Tibial nerve (tissue), 4 donors: ENCODE measurements around the gene PJA1. TPM values are rescaled to one million over a fixed set of nuclear protein-coding genes. Genes with fewer than 3 reads are reported as not detected.

Experiments used
- DNase-seq, 2 donors: peaks; one replicate each; pipeline ENCODE4 v3.0.0-alpha.2; 2019; ENCODE audit warnings: low spot score in 2 of 2
- H3K27ac ChIP-seq, 4 donors: fragments of 200-600 bp; sonication (generic) in 3 of 4; one replicate each; pipeline ENCODE4 v1.5.1; 2017 to 2019; ENCODE audit warnings: mild to moderate bottlenecking in 1 of 4
- H3K27me3 ChIP-seq, 2 donors: fragments of 200-600 bp; sonication (generic) in 1 of 2; one replicate each; pipeline versions ENCODE4 v1.5.1 to v1.6.0; 2017 to 2019
- H3K36me3 ChIP-seq, 3 donors: fragments of 200-600 bp; sonication (generic); one replicate each; pipeline ENCODE4 v1.5.1; 2018 to 2019
- H3K4me1 ChIP-seq, 4 donors: fragments of 200-600 bp; sonication (generic) in 3 of 4; one replicate each; pipeline ENCODE4 v1.5.1; 2017 to 2019
- H3K4me3 ChIP-seq, 4 donors: fragments of 200-600 bp; sonication (generic) in 3 of 4; one replicate each; pipeline ENCODE4 v1.5.1; 2017 to 2019; ENCODE audit warnings: mild to moderate bottlenecking in 1 of 4, moderate library complexity in 1 of 4
- H3K9me3 ChIP-seq, 4 donors: fragments of 200-600 bp; sonication (generic) in 3 of 4; one replicate each; pipeline ENCODE4 v1.5.1; 2017 to 2019
- EP300 ChIP-seq, 2 donors: sonication (generic); formaldehyde crosslinking; IDR thresholded peaks; one replicate each; pipeline ENCODE4 v1.6.1; 2017; ENCODE audit warnings: antibody characterized with exemption in 2 of 2, mild to moderate bottlenecking in 1 of 2
- POLR2A ChIP-seq, 2 donors: fragments of 450-650 bp; IDR thresholded peaks; one replicate each; pipeline ENCODE4 v1.6.1; 2017; ENCODE audit warnings: antibody characterized with exemption in 2 of 2, mild to moderate bottlenecking in 2 of 2, moderate library complexity in 2 of 2
- whole genome bisulfite sequencing, 2 donors: methylation state at CpG; one replicate each; pipeline ENCODE4 v1.1.5; 2018; 5-methylcytosine and 5-hydroxymethylcytosine counted together
- total RNA-seq, 4 donors: library from RNA; depleted of rRNA; stranded (reverse); fragments of >200 nt; gene quantifications; one replicate each; pipeline ENCODE4 v1.1.0, GENCODE V29; 2016
- TF ChIP-seq, protein P1 (sequence below), 5 experiments: fragments of 200-600 bp in 3 of 5; fragments of 450-650 bp in 2 of 5; sonication (generic) in 3 of 5; IDR thresholded peaks; one replicate each; pipeline ENCODE4 v1.5.1; 2016 to 2019; ENCODE audit warnings: antibody characterized with exemption in 5 of 5, mild to moderate bottlenecking in 3 of 5, moderate library complexity in 2 of 5

PJA1 gene
- total RNA-seq, 4 donors from 2014 or later = 22.8 to 45.0 (median 32.7) TPM

DNA sequence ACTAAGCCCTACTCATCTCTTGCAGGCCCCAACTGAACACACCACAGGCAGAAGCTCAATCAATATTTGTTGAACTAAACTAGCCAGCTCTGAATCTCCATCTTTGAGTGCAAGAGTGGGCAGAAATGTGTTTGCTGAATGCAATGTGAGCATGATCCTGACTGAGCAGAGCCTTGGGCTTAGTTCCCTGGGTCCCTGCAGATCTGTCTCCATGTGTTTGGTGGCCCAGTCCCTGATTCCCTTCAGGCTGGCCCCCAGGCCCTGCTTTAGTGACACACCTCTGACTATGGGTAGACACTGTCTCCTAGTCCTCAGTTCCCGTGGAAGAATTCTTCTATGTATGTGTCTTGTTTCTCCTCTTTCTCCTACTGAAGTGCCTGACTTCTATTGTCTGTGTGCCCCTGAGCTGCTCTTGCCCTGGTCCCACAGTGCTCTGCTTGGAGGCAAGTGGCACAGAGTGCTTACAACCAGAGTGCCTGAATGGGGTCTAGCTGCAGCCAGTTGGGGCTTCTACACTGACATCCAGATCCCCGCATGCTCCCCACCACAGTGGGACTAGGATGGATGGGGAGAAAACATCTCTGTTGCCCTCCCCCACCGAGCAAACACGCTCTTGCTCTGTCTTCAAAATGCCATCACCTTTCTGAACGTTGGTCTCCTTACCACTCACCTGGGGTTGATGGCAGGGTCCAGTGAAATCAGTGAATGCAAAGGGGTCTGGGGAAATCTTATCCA is 9.3 kb downstream of the PJA1 start:
- Histone ChIP-seq H3K27me3 (peaks cover 0 to 15% of the 10 kb centered on the region in 2 donors), H3K4me3 (no peak overlapping the region), H3K36me3 (no peaks in the 10 kb centered on the region), H3K4me1 (peaks cover 0 to 33% (median 5%) of the 10 kb centered on the region in 4 donors), H3K9me3 (no peaks in the 10 kb centered on the region), H3K27ac (no peak overlapping the region)
- TF ChIP-seq POLR2A (IDR thresholded peaks at IDR 0.05) = no peak
- TF ChIP-seq, protein P1, sequence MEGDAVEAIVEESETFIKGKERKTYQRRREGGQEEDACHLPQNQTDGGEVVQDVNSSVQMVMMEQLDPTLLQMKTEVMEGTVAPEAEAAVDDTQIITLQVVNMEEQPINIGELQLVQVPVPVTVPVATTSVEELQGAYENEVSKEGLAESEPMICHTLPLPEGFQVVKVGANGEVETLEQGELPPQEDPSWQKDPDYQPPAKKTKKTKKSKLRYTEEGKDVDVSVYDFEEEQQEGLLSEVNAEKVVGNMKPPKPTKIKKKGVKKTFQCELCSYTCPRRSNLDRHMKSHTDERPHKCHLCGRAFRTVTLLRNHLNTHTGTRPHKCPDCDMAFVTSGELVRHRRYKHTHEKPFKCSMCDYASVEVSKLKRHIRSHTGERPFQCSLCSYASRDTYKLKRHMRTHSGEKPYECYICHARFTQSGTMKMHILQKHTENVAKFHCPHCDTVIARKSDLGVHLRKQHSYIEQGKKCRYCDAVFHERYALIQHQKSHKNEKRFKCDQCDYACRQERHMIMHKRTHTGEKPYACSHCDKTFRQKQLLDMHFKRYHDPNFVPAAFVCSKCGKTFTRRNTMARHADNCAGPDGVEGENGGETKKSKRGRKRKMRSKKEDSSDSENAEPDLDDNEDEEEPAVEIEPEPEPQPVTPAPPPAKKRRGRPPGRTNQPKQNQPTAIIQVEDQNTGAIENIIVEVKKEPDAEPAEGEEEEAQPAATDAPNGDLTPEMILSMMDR (IDR thresholded peaks at IDR 0.05) = no peak
- no peak for TF ChIP-seq EP300 (IDR thresholded peaks at IDR 0.05)
- 65 to 75% methylated on average over 5 of the region's 5 CpGs for WGBS, 2 donors
- DNase-seq = no peak

DNA sequence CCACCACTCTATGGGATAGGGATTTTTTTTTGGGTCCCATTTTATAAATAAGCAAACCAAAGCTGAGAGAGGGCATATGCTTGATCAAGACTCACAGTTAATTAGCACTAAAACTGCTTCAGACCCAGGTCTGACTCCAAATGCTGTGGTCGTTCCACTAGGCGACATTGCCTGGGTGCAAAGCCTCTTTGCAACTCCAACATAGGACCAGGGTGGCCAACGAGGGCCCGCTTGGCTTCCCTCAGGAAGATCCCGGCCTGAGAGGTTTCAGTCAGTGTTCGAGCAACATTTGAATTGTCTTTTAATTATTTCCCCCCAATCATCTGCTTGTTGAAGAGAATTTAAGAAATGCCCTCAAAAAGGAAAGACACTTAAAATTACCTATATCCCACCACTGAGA is 11.2 kb downstream of the PJA1 start:
- H3K4me3 ChIP-seq = no peak overlapping the region
- H3K9me3 ChIP-seq = no peaks in the 10 kb centered on the region
- 75 to 93% methylated on average over 4 to 6 of the region's 6 CpGs for WGBS, 2 donors
- peaks cover 0 to 22% of the 10 kb centered on the region in 2 donors for H3K27me3 ChIP-seq
- H3K36me3 ChIP-seq = no peaks in the 10 kb centered on the region
- TF ChIP-seq EP300 (IDR thresholded peaks at IDR 0.05) (no peak), POLR2A (IDR thresholded peaks at IDR 0.05) (no peak)
- TF ChIP-seq, protein P1 (IDR thresholded peaks at IDR 0.05) = no peak
- peak overlapping the region in 2 of 4 donors; percentile 17 to 32 for H3K27ac ChIP-seq
- H3K4me1 ChIP-seq = peaks cover 0 to 26% (median 5%) of the 10 kb centered on the region in 4 donors
- no peak for DNase-seq

DNA sequence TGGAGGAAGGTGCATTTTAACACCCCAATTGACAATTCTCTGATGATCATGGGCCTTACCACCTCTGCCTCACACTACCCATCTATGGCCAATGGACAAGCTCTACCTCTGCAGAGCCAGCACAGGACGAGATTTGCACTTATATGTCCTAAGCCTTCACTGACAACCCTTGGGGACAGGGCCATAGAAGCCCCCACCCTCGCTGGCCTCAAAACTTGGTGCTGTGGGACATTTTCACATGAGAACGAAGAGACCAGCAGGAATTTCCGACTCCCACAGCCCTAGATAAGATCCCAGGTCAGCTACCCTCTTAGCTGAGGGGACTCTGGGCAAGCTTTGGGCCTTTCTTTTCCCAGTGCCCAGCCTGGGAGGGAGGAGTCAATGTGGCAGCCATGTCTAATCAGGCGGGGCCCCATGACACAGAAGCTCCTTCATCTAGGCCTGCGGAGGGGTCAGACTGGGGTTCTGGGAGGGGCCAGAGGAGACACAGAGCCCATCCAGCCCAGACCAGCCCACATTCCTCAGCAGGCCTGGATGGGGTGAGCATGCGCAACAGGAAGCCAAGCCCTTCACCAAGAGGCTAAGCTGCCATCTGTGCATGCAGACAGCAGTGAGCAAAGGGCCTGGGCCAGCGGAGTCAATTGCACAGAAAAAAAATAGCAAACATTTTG is 12.1 kb downstream of the PJA1 start:
- Histone ChIP-seq H3K9me3 (no peaks in the 10 kb centered on the region), H3K36me3 (no peaks in the 10 kb centered on the region), H3K27ac (peak overlapping the region; percentile 15 to 77 (median 54)), H3K27me3 (peaks cover 0 to 20% of the 10 kb centered on the region in 2 donors), H3K4me1 (peaks cover 0 to 18% (median 3%) of the 10 kb centered on the region in 4 donors), H3K4me3 (no peak overlapping the region)
- peak; percentile 22 to 45 for DNase-seq
- TF ChIP-seq POLR2A (IDR thresholded peaks at IDR 0.05) (no peak), EP300 (IDR thresholded peaks at IDR 0.05) (peak in 1 of 2 donors; percentile 32)
- TF ChIP-seq, protein P1 (IDR thresholded peaks at IDR 0.05) = no peak
- WGBS, 2 donors = 16 to 40% methylated on average over 3 to 8 of the region's 8 CpGs

DNA sequence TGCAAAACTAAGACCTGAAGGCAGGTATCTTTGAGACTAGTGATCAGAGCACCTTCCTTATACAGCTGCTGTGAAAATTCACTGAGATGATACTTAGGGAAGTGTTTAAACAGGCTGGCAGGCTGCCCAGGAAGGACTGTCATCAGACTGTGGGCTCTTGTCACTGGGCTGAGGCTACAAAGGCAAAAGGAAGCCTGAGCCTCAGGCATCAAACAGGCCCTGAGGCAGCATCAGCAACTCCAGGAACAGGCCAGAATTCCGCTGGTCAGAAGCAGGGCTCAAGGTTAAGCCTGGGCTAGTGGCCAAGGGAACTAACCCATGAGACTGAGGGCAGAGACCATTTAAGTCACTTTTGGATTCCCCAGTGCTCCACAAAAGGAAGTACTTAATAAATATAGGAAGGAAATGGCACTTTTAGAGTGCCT is 12.8 kb downstream of the PJA1 start:
- Histone ChIP-seq H3K27ac (peak overlapping the region in 1 of 4 donors; percentile 77), H3K27me3 (peaks cover 0 to 15% of the 10 kb centered on the region in 2 donors), H3K4me1 (peaks cover 0 to 18% (median 3%) of the 10 kb centered on the region in 4 donors), H3K4me3 (no peak overlapping the region), H3K9me3 (no peaks in the 10 kb centered on the region), H3K36me3 (no peaks in the 10 kb centered on the region)
- TF ChIP-seq EP300 (IDR thresholded peaks at IDR 0.05) = no peak
- TF ChIP-seq POLR2A (IDR thresholded peaks at IDR 0.05) = no peak
- TF ChIP-seq, protein P1 (IDR thresholded peaks at IDR 0.05) = no peak
- 46% methylated on average over 1 of the region's 1 CpG; no CpG with 5 or more reads in 1 of the 2 donors for WGBS, 2 donors
- DNase-seq = peak in 1 of 2 donors; percentile 23

DNA sequence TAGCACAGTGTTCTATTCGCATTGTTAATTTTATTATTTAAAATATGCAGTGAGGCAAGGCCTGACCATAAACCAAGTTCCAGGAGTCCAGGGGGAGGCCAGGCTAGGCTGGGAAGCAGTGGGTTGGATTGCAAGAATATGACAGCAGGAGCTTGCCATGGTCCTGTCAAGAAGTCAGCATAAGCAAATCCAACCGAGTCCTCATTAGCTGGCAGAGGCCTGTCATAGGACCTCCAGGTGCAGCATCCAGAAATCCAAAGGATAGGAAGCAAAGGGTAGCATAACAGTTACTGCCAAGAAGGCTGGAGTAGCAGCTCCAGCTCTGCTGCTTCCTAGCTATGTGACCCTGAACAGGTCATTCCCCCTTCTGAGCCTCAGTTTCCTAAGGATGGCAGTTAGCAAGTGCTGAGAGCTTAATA is 13.4 kb downstream of the PJA1 start:
- Histone ChIP-seq H3K4me3 (no peak overlapping the region), H3K9me3 (no peaks in the 10 kb centered on the region), H3K27me3 (peaks cover 0 to 15% of the 10 kb centered on the region in 2 donors), H3K27ac (no peak overlapping the region), H3K36me3 (no peaks in the 10 kb centered on the region), H3K4me1 (peaks cover 0 to 18% (median 3%) of the 10 kb centered on the region in 4 donors)
- no peak for DNase-seq
- TF ChIP-seq, protein P1 (IDR thresholded peaks at IDR 0.05) = no peak
- no peak for TF ChIP-seq EP300 (IDR thresholded peaks at IDR 0.05)
- TF ChIP-seq POLR2A (IDR thresholded peaks at IDR 0.05) = no peak
- 80 to 97% methylated on average over 2 of the region's 2 CpGs for WGBS, 2 donors
